ENCODE measurements around the gene TIMM8B. TPM values are rescaled to one million over a fixed set of nuclear protein-coding genes. Genes with fewer than 3 reads are reported as not detected.

The TIMM8B gene
- total RNA-seq, 1 experiment from 2014 or later: 147 TPM

GRCh38 chr11:112123129-112123528, 36.6 kb upstream of the TIMM8B start:
- H3K4me1 ChIP-seq: no peaks in the 10 kb centered on the region
- H3K9me3 Mint-ChIP-seq (ENCODE audit: unreplicated experiment): no peaks in the 10 kb centered on the region
- CTCF ChIA-PET: no interaction called here

GRCh38 chr11:112121981-112122615, 35.5 kb upstream of the TIMM8B start:
- no peak for DNase-seq
- TF ChIP-seq CTCF (IDR thresholded peaks at IDR 0.05; ENCODE audit: insufficient read depth in 1 of 2, low read depth in 1 of 2, low read length in 1 of 2, severe bottlenecking in 1 of 2, unreplicated experiment in 1 of 2): no peak
- Mint-ChIP-seq H3K27me3 (ENCODE audit: insufficient read depth, unreplicated experiment) (no peaks in the 10 kb centered on the region), H3K36me3 (ENCODE audit: insufficient read depth, unreplicated experiment) (peaks cover 1% of the 10 kb centered on the region), H3K27ac (ENCODE audit: unreplicated experiment) (no peak overlapping the region), H3K4me3 (ENCODE audit: unreplicated experiment) (no peak overlapping the region), H3K9me3 (ENCODE audit: unreplicated experiment) (no peaks in the 10 kb centered on the region), H3K4me1 (ENCODE audit: low read depth, unreplicated experiment) (no peaks in the 10 kb centered on the region)
- ChIA-PET POLR2A (interaction anchor here (0.6 kb wide), 1 partner anchor 109 kb away, joined by 6 read pairs; no protein-coding TSS in a partner anchor), CTCF (no interaction called here)
- Histone ChIP-seq H3K9me3 (no peaks in the 10 kb centered on the region), H3K4me1 (no peaks in the 10 kb centered on the region), H3K4me3 (ENCODE audit: low read depth, low read length) (no peak overlapping the region), H3K36me3 (ENCODE audit: control insufficient read depth, insufficient read depth, low read length) (no peaks in the 10 kb centered on the region), H3K27me3 (replicated peaks; ENCODE audit: control insufficient read depth, insufficient read depth, low read length) (no peaks in the 10 kb centered on the region)
- intact Hi-C loops (cut with micrococcal nuclease; ENCODE audit: unreplicated experiment): no loop called here
- no TSS peak for BruUV-seq (replicated peaks)

More at GRCh38 chr11:112123129-112123528, 36.6 kb upstream of the TIMM8B start:
- no peak overlapping the region for H3K4me3 Mint-ChIP-seq (ENCODE audit: unreplicated experiment)
- no peak for TF ChIP-seq CTCF (IDR thresholded peaks at IDR 0.05; ENCODE audit: insufficient read depth in 1 of 2, low read depth in 1 of 2, low read length in 1 of 2, severe bottlenecking in 1 of 2, unreplicated experiment in 1 of 2)
- POLR2A ChIA-PET: no interaction called here
- Histone ChIP-seq H3K36me3 (ENCODE audit: control insufficient read depth, insufficient read depth, low read length) (no peaks in the 10 kb centered on the region), H3K9me3 (no peaks in the 10 kb centered on the region), H3K27me3 (replicated peaks; ENCODE audit: control insufficient read depth, insufficient read depth, low read length) (no peaks in the 10 kb centered on the region), H3K4me3 (ENCODE audit: low read depth, low read length) (no peak overlapping the region)
- no peaks in the 10 kb centered on the region for H3K4me1 Mint-ChIP-seq (ENCODE audit: low read depth, unreplicated experiment)
- BruUV-seq (replicated peaks): no TSS peak
- H3K36me3 Mint-ChIP-seq (ENCODE audit: insufficient read depth, unreplicated experiment): peaks cover 5% of the 10 kb centered on the region
- DNase-seq: no peak
- H3K27ac Mint-ChIP-seq (ENCODE audit: unreplicated experiment): no peak overlapping the region
- no peaks in the 10 kb centered on the region for H3K27me3 Mint-ChIP-seq (ENCODE audit: insufficient read depth, unreplicated experiment)
- intact Hi-C loops (cut with micrococcal nuclease; ENCODE audit: unreplicated experiment): no loop called here

- Mint-ChIP-seq H3K9me3 (ENCODE audit: unreplicated experiment) (no peaks in the 10 kb centered on the region), H3K4me3 (ENCODE audit: unreplicated experiment) (no peak overlapping the region), H3K27me3 (ENCODE audit: insufficient read depth, unreplicated experiment) (no peaks in the 10 kb centered on the region), H3K27ac (ENCODE audit: unreplicated experiment) (no peak overlapping the region), H3K4me1 (ENCODE audit: low read depth, unreplicated experiment) (no peaks in the 10 kb centered on the region), H3K36me3 (ENCODE audit: insufficient read depth, unreplicated experiment) (no peaks in the 10 kb centered on the region)
- Histone ChIP-seq H3K4me1 (no peaks in the 10 kb centered on the region), H3K9me3 (no peaks in the 10 kb centered on the region), H3K27me3 (replicated peaks; ENCODE audit: control insufficient read depth, insufficient read depth, low read length) (no peaks in the 10 kb centered on the region), H3K36me3 (ENCODE audit: control insufficient read depth, insufficient read depth, low read length) (no peaks in the 10 kb centered on the region), H3K4me3 (ENCODE audit: low read depth, low read length) (no peak overlapping the region)
- POLR2A ChIA-PET: interaction anchor here (0.6 kb wide), 1 partner anchor 155 kb away, joined by 3 read pairs; no protein-coding TSS in a partner anchor
- intact Hi-C loops (cut with micrococcal nuclease; ENCODE audit: unreplicated experiment): no loop called here
- no peak for TF ChIP-seq CTCF (IDR thresholded peaks at IDR 0.05; ENCODE audit: insufficient read depth in 1 of 2, low read depth in 1 of 2, low read length in 1 of 2, severe bottlenecking in 1 of 2, unreplicated experiment in 1 of 2)
- no TSS peak for BruUV-seq (replicated peaks)
- CTCF ChIA-PET: no interaction called here
- no peak for DNase-seq
These were observed 31.6 kb upstream of the TIMM8B start for GRCh38 chr11:112118176-112118575.

Measured in Caco-2 (cell line).